ENCODE results near the gene CABLES2. TPM values are rescaled to one million over a fixed set of nuclear protein-coding genes. Genes with fewer than 3 reads are reported as not detected.

The CABLES2 gene
- polyA plus RNA-seq, 1 experiment = 4.8 TPM

DNA sequence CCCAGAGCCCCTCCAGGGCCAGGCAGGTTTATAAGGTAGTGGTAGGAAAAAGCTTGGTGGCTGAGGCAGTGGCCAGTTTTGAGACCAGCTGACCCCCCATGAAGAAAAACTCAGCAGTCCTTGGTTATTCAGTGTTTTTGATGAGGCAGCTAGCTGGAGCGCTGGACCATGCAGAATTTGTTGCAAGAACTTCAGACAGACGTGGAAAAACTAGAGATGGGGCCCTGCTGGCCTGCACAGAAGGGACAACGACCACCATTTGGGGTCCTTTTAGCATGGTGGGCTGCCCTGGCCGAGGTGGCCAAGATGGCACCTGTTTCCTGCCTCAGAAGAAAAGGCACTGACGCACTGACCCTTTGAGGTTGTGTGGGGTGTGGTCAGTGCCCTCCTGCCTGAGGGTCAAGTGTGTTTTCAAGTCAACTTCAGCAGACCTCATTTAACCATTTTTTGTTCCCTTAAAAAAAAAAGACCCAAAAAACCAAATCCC, 17.4 kb downstream of the CABLES2 start:
- Histone ChIP-seq H3K27me3 (ENCODE audit: control insufficient read depth, insufficient read depth, low read length) (no peaks in the 10 kb centered on the region), H3K4me3 (ENCODE audit: low read depth, low read length) (no peak overlapping the region), H3K36me3 (ENCODE audit: control insufficient read depth, insufficient read depth, low read length) (peaks cover 31% of the 10 kb centered on the region)
- TF ChIP-seq, protein P1, sequence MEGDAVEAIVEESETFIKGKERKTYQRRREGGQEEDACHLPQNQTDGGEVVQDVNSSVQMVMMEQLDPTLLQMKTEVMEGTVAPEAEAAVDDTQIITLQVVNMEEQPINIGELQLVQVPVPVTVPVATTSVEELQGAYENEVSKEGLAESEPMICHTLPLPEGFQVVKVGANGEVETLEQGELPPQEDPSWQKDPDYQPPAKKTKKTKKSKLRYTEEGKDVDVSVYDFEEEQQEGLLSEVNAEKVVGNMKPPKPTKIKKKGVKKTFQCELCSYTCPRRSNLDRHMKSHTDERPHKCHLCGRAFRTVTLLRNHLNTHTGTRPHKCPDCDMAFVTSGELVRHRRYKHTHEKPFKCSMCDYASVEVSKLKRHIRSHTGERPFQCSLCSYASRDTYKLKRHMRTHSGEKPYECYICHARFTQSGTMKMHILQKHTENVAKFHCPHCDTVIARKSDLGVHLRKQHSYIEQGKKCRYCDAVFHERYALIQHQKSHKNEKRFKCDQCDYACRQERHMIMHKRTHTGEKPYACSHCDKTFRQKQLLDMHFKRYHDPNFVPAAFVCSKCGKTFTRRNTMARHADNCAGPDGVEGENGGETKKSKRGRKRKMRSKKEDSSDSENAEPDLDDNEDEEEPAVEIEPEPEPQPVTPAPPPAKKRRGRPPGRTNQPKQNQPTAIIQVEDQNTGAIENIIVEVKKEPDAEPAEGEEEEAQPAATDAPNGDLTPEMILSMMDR (IDR thresholded peaks at IDR 0.05; ENCODE audit: insufficient read depth, low read depth, low read length) = no peak
- POLR2A ChIA-PET = no interaction called here
- CTCF ChIA-PET = interaction anchor here (1.6 to 2.1 kb wide), 3 partner anchors 11 to 21 kb away, joined by 4 to 5 read pairs (median 4); no protein-coding TSS in a partner anchor
- DNase-seq (ENCODE audit: low read depth) = no peak

DNA sequence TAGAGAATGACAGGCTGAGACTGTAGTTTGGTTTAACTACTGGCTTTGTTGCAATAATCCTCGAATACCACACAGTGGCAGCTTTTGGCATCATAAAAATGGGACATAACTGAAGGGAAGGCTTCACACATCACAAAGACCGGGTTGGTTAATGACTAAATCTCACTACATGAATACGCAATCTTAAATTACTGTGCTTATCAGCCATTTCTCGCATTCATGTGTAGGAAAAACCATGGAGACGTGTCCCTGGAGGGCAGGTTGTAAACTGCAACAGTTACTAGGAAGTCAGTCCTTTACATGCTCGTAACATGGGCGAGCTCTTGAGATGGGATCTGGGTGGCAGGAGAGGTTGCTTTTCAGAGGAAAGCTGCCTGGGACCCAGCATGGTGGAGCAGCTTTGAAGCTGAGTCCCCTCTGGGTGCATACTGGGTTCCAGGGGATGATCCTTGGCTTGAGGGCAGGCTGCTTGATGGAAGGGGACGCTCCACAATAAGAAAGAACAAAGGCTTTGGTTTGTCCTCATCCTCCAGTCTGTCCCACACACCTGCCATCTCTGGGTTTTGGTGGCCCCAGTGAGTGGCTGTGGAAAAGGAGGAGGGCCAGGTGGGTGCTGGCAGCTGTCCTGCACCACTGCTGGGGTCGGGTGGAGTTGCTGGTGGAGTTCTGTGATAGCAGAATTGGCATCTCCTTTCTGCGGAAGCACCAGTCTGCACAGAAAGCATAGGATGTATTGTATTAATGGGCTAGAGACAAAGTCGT, 18.1 kb downstream of the CABLES2 start:
- Histone ChIP-seq H3K4me3 (ENCODE audit: low read depth, low read length) (no peak overlapping the region), H3K36me3 (ENCODE audit: control insufficient read depth, insufficient read depth, low read length) (peaks cover 28% of the 10 kb centered on the region), H3K27me3 (ENCODE audit: control insufficient read depth, insufficient read depth, low read length) (no peaks in the 10 kb centered on the region)
- ChIA-PET POLR2A (no interaction called here), CTCF (interaction anchor here (0.6 to 4.3 kb wide), 5 partner anchors 11 to 234 kb away, joined by 3 to 24 read pairs (median 4); partner anchors contain the start of gene ADRM1)
- no peak for DNase-seq (ENCODE audit: low read depth)
- TF ChIP-seq, protein P1 (IDR thresholded peaks at IDR 0.05; ENCODE audit: insufficient read depth, low read depth, low read length) = no peak

DNA sequence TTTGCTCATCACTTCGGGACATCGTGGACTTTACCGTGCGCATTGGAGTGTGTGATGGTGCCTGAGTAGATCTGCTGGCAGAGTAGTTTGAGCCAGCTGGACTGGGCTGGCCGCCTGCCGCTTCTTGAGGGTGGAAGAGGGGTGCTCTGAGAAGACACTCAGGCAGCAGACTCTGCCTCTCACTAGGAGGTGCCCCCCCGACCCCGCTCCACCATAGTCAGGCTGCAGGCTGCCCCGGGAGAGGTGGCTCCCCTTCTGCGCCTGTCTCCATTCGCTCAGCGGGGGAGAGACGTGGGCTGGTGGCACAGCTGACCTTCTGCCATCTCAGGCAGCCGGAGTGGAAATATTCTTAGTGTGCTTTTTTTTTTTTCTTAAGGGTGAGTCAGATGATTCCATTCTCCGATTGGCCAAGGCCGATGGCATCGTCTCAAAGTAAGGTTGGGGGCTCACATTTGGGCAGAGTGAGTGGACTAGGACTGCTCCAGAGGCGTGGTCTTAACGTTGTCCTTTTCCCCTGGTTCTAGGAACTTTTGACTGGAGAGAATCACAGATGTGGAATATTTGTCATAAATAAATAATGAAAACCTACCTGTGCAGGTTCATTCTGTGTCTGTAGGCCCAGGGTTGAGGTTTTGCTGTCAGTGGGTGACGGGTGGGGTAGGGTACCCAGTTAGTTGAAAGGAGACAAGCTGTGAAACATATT, 19.0 kb downstream of the CABLES2 start:
- TF ChIP-seq, protein P1 (IDR thresholded peaks at IDR 0.05; ENCODE audit: insufficient read depth, low read depth, low read length) = no peak
- peaks cover 23% of the 10 kb centered on the region for H3K36me3 ChIP-seq (ENCODE audit: control insufficient read depth, insufficient read depth, low read length)
- H3K4me3 ChIP-seq (ENCODE audit: low read depth, low read length) = peak overlapping the region; percentile 100
- ChIA-PET CTCF (interaction anchor here (0.6 to 4.3 kb wide), 3 partner anchors 19 to 233 kb away, joined by 3 to 24 read pairs (median 5); partner anchors contain the start of gene ADRM1), POLR2A (no interaction called here)
- H3K27me3 ChIP-seq (ENCODE audit: control insufficient read depth, insufficient read depth, low read length) = no peaks in the 10 kb centered on the region
- DNase-seq (ENCODE audit: low read depth) = no peak

DNA sequence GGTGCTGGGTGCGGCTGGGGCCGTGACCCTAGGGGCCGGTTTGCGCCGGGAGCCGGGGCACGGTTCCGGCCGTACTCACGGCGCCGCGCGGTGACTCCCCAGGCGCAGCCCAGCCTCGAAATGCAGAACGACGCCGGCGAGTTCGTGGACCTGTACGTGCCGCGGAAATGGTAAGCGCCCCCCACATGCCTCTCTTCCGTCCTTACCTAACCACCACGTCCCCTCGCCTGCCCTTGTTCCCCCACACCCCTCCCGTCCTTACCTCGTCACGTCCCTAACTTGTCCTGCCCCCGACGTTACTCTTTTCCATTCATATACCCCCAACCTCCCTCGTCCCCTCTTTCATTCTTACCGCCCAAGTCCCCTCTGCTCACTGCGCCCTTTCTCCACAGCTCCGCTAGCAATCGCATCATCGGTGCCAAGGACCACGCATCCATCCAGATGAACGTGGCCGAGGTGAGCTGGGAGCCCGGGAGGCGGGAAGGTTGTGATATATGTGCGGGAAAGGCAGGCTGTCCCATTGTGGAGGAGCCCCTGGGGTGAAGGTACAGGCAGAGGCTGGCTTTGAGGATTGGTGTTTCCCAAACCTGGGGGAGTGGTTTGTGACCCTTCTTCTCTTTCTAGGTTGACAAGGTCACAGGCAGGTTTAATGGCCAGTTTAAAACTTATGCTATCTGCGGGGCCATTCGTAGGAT, 19.7 kb downstream of the CABLES2 start:
- POLR2A ChIA-PET = interaction anchor here (0.6 kb wide), 1 partner anchor 81 kb away, joined by 9 read pairs; no protein-coding TSS in a partner anchor
- CTCF ChIA-PET = interaction anchor here (0.7 to 4.3 kb wide), 4 partner anchors 12 to 86 kb away, joined by 3 to 24 read pairs (median 7); partner anchors contain the start of gene ADRM1
- no peaks in the 10 kb centered on the region for H3K27me3 ChIP-seq (ENCODE audit: control insufficient read depth, insufficient read depth, low read length)
- peak overlapping the region; percentile 100 for H3K4me3 ChIP-seq (ENCODE audit: low read depth, low read length)
- no peak for DNase-seq (ENCODE audit: low read depth)
- TF ChIP-seq, protein P1 (IDR thresholded peaks at IDR 0.05; ENCODE audit: insufficient read depth, low read depth, low read length) = no peak
- peaks cover 22% of the 10 kb centered on the region for H3K36me3 ChIP-seq (ENCODE audit: control insufficient read depth, insufficient read depth, low read length)

All from BJ (cell line).